ENCODE results near the gene EXOC5.
A peak's percentile ranks its signal among the peaks of the same experiment; 100 is the strongest.

Gene EXOC5

DNA sequence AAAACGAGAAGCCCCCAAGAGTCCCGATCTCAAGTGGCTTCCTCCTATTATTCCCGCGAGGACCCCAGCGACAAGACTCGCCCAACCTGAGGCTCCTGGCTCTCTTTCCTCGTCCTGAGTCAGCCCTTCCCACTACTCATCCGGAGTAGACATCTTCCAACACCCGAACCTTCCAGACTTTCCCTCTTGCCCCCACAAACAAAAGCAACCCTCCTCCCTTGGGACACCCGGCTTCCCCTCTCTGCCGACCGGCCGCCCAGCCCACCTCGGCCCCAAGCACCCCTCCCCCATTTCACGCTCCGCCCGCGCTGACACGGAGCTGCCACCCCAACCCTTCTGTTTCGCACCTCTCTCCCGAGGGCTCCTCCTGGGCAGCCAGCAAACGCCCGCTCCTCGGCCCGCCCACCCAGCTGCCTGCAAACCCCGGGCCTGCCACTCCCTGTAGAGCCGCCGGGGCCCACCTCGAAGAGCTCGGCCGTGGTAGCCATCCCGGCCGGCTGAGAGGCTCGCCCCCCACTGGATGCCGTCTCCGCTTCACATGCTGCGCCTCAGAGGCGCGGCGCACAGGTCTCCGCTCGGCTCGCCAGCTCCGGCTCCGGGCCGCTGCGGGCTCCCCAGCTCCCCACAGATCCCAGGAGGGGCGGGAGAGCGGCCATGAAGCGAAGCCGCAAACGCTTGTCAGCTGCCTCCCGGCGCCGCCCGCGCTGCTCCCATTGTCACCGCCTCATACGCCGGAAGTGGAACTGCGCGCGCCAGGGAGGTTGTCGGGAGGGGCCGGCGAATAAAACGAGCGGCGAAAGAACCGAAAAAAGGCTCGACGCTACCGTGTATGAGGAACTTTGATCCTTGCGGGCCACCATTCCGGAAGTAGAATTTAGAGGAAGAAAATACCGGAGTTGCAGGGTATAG lies at the start of gene EXOC5, which contains the start of gene AP5M1:
TSS of gene EXOC5 (minus strand) at position 745 of the 909 bp plus-strand sequence. CDS start at position 488, 257 bp downstream.
TSS of gene AP5M1 (plus strand) at position 811 of the 909 bp plus-strand sequence. CDS start 344 bp downstream, outside the sequence.
- H3K4me3 ChIP-seq (ENCODE audit: low read length) = peak within 1 kb of the TSS; percentile 97
- H3K9me3 ChIP-seq (ENCODE audit: control insufficient read depth, low read depth, low read length) = no peaks in the 10 kb centered on the region
- peak within 1 kb of the TSS; percentile 79 for H3K27ac ChIP-seq (ENCODE audit: low read length)
- H3K9ac ChIP-seq (ENCODE audit: low read length) = peak within 1 kb of the TSS; percentile 90
- no peaks in the 10 kb centered on the region for H3K27me3 ChIP-seq (ENCODE audit: control insufficient read depth, insufficient read depth, low read length)
- peaks cover 26% of the 10 kb centered on the region for H3K4me1 ChIP-seq (ENCODE audit: control insufficient read depth, low read depth, low read length)
- H3K36me3 ChIP-seq (ENCODE audit: control insufficient read depth, low read depth, low read length) = no peaks in the 10 kb centered on the region

- H3K4me3 ChIP-seq (ENCODE audit: low read length) = no peak overlapping the region
- no peaks in the 10 kb centered on the region for H3K36me3 ChIP-seq (ENCODE audit: control insufficient read depth, low read depth, low read length)
- H3K9ac ChIP-seq (ENCODE audit: low read length) = no peak overlapping the region
- H3K27ac ChIP-seq (ENCODE audit: low read length) = no peak overlapping the region
- no peaks in the 10 kb centered on the region for H3K4me1 ChIP-seq (ENCODE audit: control insufficient read depth, low read depth, low read length)
- no peaks in the 10 kb centered on the region for H3K27me3 ChIP-seq (ENCODE audit: control insufficient read depth, insufficient read depth, low read length)
- no peaks in the 10 kb centered on the region for H3K9me3 ChIP-seq (ENCODE audit: control insufficient read depth, low read depth, low read length)
Measured at GRCh38 chr14:57317248-57317833, 48.6 kb upstream of the EXOC5 start.

GRCh38 chr14:57314396-57315089 lies 45.8 kb upstream of the EXOC5 start:
- Histone ChIP-seq H3K9me3 (ENCODE audit: control insufficient read depth, low read depth, low read length) (no peaks in the 10 kb centered on the region), H3K36me3 (ENCODE audit: control insufficient read depth, low read depth, low read length) (no peaks in the 10 kb centered on the region), H3K4me3 (ENCODE audit: low read length) (no peak overlapping the region), H3K9ac (ENCODE audit: low read length) (no peak overlapping the region), H3K27ac (ENCODE audit: low read length) (no peak overlapping the region), H3K27me3 (ENCODE audit: control insufficient read depth, insufficient read depth, low read length) (no peaks in the 10 kb centered on the region), H3K4me1 (ENCODE audit: control insufficient read depth, low read depth, low read length) (no peaks in the 10 kb centered on the region)

DNA sequence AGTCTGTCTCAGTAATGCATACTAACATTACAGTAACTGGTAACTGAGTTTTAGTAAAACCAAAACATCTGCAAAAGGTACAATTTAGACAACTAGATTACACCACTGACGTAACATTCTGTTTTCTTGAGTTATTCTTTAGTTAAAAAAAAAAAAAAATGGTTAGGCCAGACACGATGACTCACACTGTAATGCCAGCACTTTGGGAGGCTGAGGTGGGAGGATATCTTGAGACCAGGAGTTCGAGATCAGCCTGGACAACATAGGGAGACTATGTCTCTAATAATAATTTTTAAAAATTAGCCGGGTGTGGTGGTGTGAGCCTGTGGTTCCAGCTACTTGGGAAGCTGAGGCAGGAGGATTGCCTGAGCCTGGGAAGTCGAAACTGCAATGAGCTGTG lies 34.2 kb upstream of the EXOC5 start:
- no peaks in the 10 kb centered on the region for H3K9me3 ChIP-seq (ENCODE audit: control insufficient read depth, low read depth, low read length)
- no peaks in the 10 kb centered on the region for H3K36me3 ChIP-seq (ENCODE audit: control insufficient read depth, low read depth, low read length)
- no peak overlapping the region for H3K9ac ChIP-seq (ENCODE audit: low read length)
- no peak overlapping the region for H3K4me3 ChIP-seq (ENCODE audit: low read length)
- no peak overlapping the region for H3K27ac ChIP-seq (ENCODE audit: low read length)
- H3K27me3 ChIP-seq (ENCODE audit: control insufficient read depth, insufficient read depth, low read length) = no peaks in the 10 kb centered on the region
- no peaks in the 10 kb centered on the region for H3K4me1 ChIP-seq (ENCODE audit: control insufficient read depth, low read depth, low read length)

DNA sequence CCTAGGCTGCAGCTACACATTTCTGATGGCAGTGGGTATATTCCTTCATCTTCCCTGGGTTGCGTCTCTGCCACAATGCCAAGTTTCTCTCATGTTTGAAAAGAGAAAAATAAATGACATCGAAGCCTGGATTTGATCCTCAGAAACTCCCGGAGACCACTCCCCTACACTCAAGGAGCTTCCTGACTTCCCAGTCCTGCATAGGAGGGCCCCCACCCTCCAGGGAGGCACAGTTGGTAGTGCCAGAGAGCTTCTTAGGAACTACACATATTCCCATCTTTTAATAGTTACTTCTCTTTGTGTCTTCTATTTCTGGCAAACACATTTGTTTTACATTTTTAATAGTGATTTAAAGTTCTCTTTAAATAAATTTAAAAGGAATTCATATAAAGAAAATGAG lies 30.8 kb upstream of the EXOC5 start:
- Histone ChIP-seq H3K9me3 (ENCODE audit: control insufficient read depth, low read depth, low read length) (no peaks in the 10 kb centered on the region), H3K4me3 (ENCODE audit: low read length) (no peak overlapping the region)

GRCh38 chr14:57297852-57298251 lies 29.1 kb upstream of the EXOC5 start:
- no peaks in the 10 kb centered on the region for H3K27me3 ChIP-seq (ENCODE audit: control insufficient read depth, insufficient read depth, low read length)
- no peaks in the 10 kb centered on the region for H3K4me1 ChIP-seq (ENCODE audit: control insufficient read depth, low read depth, low read length)
- no peak overlapping the region for H3K9ac ChIP-seq (ENCODE audit: low read length)
- H3K4me3 ChIP-seq (ENCODE audit: low read length) = no peak overlapping the region
- no peaks in the 10 kb centered on the region for H3K9me3 ChIP-seq (ENCODE audit: control insufficient read depth, low read depth, low read length)
- H3K36me3 ChIP-seq (ENCODE audit: control insufficient read depth, low read depth, low read length) = no peaks in the 10 kb centered on the region
- H3K27ac ChIP-seq (ENCODE audit: low read length) = no peak overlapping the region

More for the DNA sequence above, 30.8 kb upstream of the EXOC5 start:
- Histone ChIP-seq H3K9ac (ENCODE audit: low read length) (no peak overlapping the region), H3K27me3 (ENCODE audit: control insufficient read depth, insufficient read depth, low read length) (no peaks in the 10 kb centered on the region), H3K4me1 (ENCODE audit: control insufficient read depth, low read depth, low read length) (no peaks in the 10 kb centered on the region), H3K27ac (ENCODE audit: low read length) (no peak overlapping the region), H3K36me3 (ENCODE audit: control insufficient read depth, low read depth, low read length) (no peaks in the 10 kb centered on the region)

DNA sequence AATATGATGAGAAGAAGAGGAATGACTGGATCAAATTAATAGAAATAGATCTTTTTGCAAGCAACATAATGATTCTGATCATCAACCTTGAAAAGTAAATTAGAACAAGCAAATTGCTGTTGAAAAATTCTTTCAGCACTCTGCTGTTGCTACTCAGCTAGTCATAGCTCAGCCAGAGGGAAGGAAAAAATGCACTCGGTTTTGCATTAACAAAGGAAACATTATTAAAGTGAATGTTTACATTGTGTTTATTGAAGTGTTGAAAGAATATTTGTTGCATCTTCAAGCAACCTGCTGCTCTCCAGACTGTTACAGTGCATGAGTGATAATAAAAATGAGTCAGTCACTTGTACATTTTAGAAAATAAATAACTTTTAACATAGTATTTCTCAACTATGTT lies 26.5 kb upstream of the EXOC5 start:
- H3K27me3 ChIP-seq (ENCODE audit: control insufficient read depth, insufficient read depth, low read length) = no peaks in the 10 kb centered on the region
- H3K27ac ChIP-seq (ENCODE audit: low read length) = no peak overlapping the region
- H3K9ac ChIP-seq (ENCODE audit: low read length) = no peak overlapping the region
- H3K4me3 ChIP-seq (ENCODE audit: low read length) = no peak overlapping the region
- no peaks in the 10 kb centered on the region for H3K4me1 ChIP-seq (ENCODE audit: control insufficient read depth, low read depth, low read length)
- no peaks in the 10 kb centered on the region for H3K9me3 ChIP-seq (ENCODE audit: control insufficient read depth, low read depth, low read length)
- peaks cover 12% of the 10 kb centered on the region for H3K36me3 ChIP-seq (ENCODE audit: control insufficient read depth, low read depth, low read length)

DNA sequence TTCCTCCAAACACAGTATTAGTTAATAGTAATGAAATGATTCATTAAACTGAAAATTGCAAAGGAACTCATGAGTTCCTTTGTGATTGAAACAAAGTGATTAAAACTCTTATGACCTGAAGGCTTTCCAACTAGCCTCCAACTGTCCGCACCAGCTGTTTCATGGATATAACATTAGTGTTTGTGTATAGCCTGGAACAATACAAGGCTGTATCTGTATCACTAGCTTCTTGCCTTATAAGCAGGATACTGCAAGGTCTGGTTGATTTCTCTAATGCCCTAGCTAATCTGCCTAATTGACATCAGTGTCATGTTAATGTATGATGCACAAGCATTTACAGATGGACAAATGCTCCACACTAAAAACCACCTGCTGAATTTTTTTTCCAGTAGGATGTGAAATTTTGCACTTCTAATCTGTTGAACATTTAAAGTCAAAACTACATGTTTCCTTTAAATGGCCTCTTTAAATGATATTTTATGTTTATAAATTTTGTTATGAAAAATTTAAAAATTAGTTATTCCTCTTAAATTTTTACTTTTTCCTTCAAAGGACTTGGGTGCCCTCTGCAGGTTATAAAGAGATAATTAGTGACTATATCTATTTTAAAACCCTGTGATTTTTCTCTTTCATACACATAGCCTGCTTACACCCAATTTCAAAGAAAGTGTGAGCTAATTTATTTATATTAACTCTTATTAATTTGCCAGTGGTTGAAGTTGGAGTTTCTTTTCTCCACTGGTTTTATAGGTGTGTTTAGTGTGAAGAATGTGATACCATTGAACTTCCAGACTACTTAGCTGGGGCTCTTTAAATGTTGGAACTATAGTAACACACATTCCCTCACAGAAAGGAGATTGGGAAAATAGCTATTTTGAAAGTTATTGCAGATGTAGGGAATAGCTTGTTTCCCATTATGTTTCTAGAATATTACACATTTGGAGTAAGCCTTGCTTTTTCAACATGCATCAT lies 25.4 kb upstream of the EXOC5 start:
- Histone ChIP-seq H3K9ac (ENCODE audit: low read length) (no peak overlapping the region), H3K27me3 (ENCODE audit: control insufficient read depth, insufficient read depth, low read length) (no peaks in the 10 kb centered on the region), H3K27ac (ENCODE audit: low read length) (no peak overlapping the region), H3K9me3 (ENCODE audit: control insufficient read depth, low read depth, low read length) (no peaks in the 10 kb centered on the region), H3K4me3 (ENCODE audit: low read length) (no peak overlapping the region), H3K4me1 (ENCODE audit: control insufficient read depth, low read depth, low read length) (no peaks in the 10 kb centered on the region), H3K36me3 (ENCODE audit: control insufficient read depth, low read depth, low read length) (peaks cover 18% of the 10 kb centered on the region)

GRCh38 chr14:57291692-57292647 lies 23.3 kb upstream of the EXOC5 start:
- Histone ChIP-seq H3K9ac (ENCODE audit: low read length) (no peak overlapping the region), H3K36me3 (ENCODE audit: control insufficient read depth, low read depth, low read length) (peaks cover 30% of the 10 kb centered on the region), H3K27me3 (ENCODE audit: control insufficient read depth, insufficient read depth, low read length) (no peaks in the 10 kb centered on the region), H3K4me1 (ENCODE audit: control insufficient read depth, low read depth, low read length) (no peaks in the 10 kb centered on the region), H3K27ac (ENCODE audit: low read length) (peak overlapping the region; percentile 30), H3K9me3 (ENCODE audit: control insufficient read depth, low read depth, low read length) (no peaks in the 10 kb centered on the region), H3K4me3 (ENCODE audit: low read length) (no peak overlapping the region)

GRCh38 chr14:57290751-57291150 lies 22.0 kb upstream of the EXOC5 start:
- Histone ChIP-seq H3K4me1 (ENCODE audit: control insufficient read depth, low read depth, low read length) (no peaks in the 10 kb centered on the region), H3K27me3 (ENCODE audit: control insufficient read depth, insufficient read depth, low read length) (no peaks in the 10 kb centered on the region), H3K9ac (ENCODE audit: low read length) (no peak overlapping the region), H3K9me3 (ENCODE audit: control insufficient read depth, low read depth, low read length) (no peaks in the 10 kb centered on the region), H3K4me3 (ENCODE audit: low read length) (no peak overlapping the region), H3K27ac (ENCODE audit: low read length) (no peak overlapping the region), H3K36me3 (ENCODE audit: control insufficient read depth, low read depth, low read length) (peaks cover 42% of the 10 kb centered on the region)

Data from iPS-18a (cell line).